ENCODE data around the gene CLECL1.

GRCh38 chr12:9753498-9753897 lies 20.6 kb upstream of the CLECL1 start:
- TF ChIP-seq POLR2AphosphoS5 (IDR thresholded peaks at IDR 0.05): no peak
- no peak for TF ChIP-seq CTCF (IDR thresholded peaks at IDR 0.05)
- no peak for TF ChIP-seq EP300 (IDR thresholded peaks at IDR 0.05)
- TF ChIP-seq POLR2A (IDR thresholded peaks at IDR 0.05; ENCODE audit: low read depth): no peak
